NT2/D1 (cell line): ENCODE measurements around the gene TSR2.
"Not testable (repeated sequence)": the region's sequence is repeated elsewhere in the genome, so short reads cannot be mapped to it uniquely, and the experiment has no call there.

Source experiments
- SUZ12 ChIP-seq: IDR thresholded peaks from 2 replicates; pipeline ENCODE4 v1.6.1; 2011; ENCODE audit not compliant: insufficient read length, insufficient read depth; ENCODE audit errors: extremely low read depth
- YY1 ChIP-seq: IDR thresholded peaks from 2 replicates; pipeline ENCODE4 v1.6.1; 2011; ENCODE audit not compliant: insufficient read length, insufficient read depth
- ZNF274 ChIP-seq: IDR thresholded peaks from 2 replicates; pipeline ENCODE4 v1.6.1; 2011; ENCODE audit warnings: mild to moderate bottlenecking, low read depth, low read length

DNA sequence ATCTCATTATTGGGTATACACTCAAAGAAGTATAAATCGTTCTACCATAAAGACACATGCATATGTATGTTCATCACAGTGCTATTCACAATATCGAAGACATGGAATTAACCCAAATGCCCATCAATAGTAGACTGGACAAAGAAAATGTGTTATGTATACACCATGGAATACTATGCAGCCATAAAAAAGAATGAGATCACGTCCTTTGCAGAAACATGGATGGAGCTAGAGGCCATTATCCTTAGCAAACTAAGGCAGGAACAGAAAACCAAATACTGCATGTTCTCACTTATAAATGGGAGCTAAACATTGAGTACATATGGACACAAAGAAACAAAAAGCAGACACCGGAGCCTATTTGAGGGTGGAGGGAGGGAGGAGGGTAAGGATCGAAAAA is 49.6 kb downstream of the TSR2 start:
- not testable (repeated sequence) for TF ChIP-seq SUZ12, ZNF274, YY1
